Cardiac muscle cell (in vitro differentiated cells and primary cell): ENCODE measurements around the gene GPRASP3. TPM values are rescaled to one million over a fixed set of nuclear protein-coding genes. Genes with fewer than 3 reads are reported as not detected.

ENCODE experiments used
- DNase-seq, 2 donors: peaks; one replicate each; pipeline versions ENCODE4 v3.0.0 to v3.0.0-alpha.2; 2010 to 2017; ENCODE audit warnings: low read depth in 1 of 2, low spot score in 1 of 2
- H3K27ac ChIP-seq: fragments of 200-600 bp; sonication (generic); 2 replicates; pipeline ENCODE4 v1.5.1; 2016
- H3K27me3 ChIP-seq: fragments of 200-600 bp; sonication (generic); 2 replicates; pipeline ENCODE4 v1.6.0; 2016; ENCODE audit warnings: control low read depth
- H3K36me3 ChIP-seq: fragments of 200-600 bp; sonication (generic); 2 replicates; pipeline ENCODE4 v1.5.1; 2016; ENCODE audit warnings: control low read depth
- H3K4me1 ChIP-seq: fragments of 200-600 bp; sonication (generic); 2 replicates; pipeline ENCODE4 v1.8.1; 2017; ENCODE audit warnings: low read depth, mild to moderate bottlenecking, mixed run types
- H3K4me3 ChIP-seq: fragments of 200-600 bp; sonication (generic); 2 replicates; pipeline ENCODE4 v1.5.1; 2016; ENCODE audit warnings: mild to moderate bottlenecking
- H3K9me3 ChIP-seq: fragments of 200-600 bp; sonication (generic); 2 replicates; pipeline ENCODE4 v1.5.1; 2017; ENCODE audit warnings: low read depth, mild to moderate bottlenecking, control low read depth
- CTCF ChIP-seq: IDR thresholded peaks from 2 replicates; pipeline ENCODE4 v1.5.1; 2012; ENCODE audit warnings: low read depth, mild to moderate bottlenecking, low read length
- polyA plus RNA-seq: library from polyadenylated mRNA; unstranded; fragments of >200 nt; fragmentation: Nextera tagmentation; extraction: Ambion mirVana; gene quantifications from 2 replicates; pipeline ENCODE4 v1.2.1, GENCODE V29; 2016
- total RNA-seq: library from RNA; depleted of rRNA; stranded (reverse); fragments of >200 nt; gene quantifications from 2 replicates; pipeline ENCODE4 v1.2.3, GENCODE V29; 2016

Gene GPRASP3
- total and polyA plus RNA-seq, 2 experiments from 2014 or later, result 8.9 to 12.7 TPM

GRCh38 chrX:102765809-102766208 is 45.3 kb downstream of the GPRASP3 start:
- H3K27me3 ChIP-seq, result no peaks in the 10 kb centered on the region
- H3K36me3 ChIP-seq, result no peaks in the 10 kb centered on the region
- H3K4me3 ChIP-seq, result no peak overlapping the region
- H3K9me3 ChIP-seq, result no peaks in the 10 kb centered on the region
- no peaks in the 10 kb centered on the region for H3K4me1 ChIP-seq
- TF ChIP-seq CTCF, result no peak
- H3K27ac ChIP-seq, result no peak overlapping the region
- DNase-seq, result peak in 1 of 2 donors; percentile 77

GRCh38 chrX:102767287-102767686 is 46.7 kb downstream of the GPRASP3 start:
- H3K4me3 ChIP-seq, result no peak overlapping the region
- no peaks in the 10 kb centered on the region for H3K27me3 ChIP-seq
- H3K9me3 ChIP-seq, result no peaks in the 10 kb centered on the region
- no peak overlapping the region for H3K27ac ChIP-seq
- no peaks in the 10 kb centered on the region for H3K4me1 ChIP-seq
- no peak for TF ChIP-seq CTCF
- no peaks in the 10 kb centered on the region for H3K36me3 ChIP-seq
- DNase-seq, result no peak

GRCh38 chrX:102768987-102769761 is 48.6 kb downstream of the GPRASP3 start:
- no peak overlapping the region for H3K27ac ChIP-seq

More at GRCh38 chrX:102768987-102769761, 48.6 kb downstream of the GPRASP3 start:
- Histone ChIP-seq H3K36me3 (no peaks in the 10 kb centered on the region), H3K9me3 (no peaks in the 10 kb centered on the region), H3K4me1 (no peaks in the 10 kb centered on the region), H3K4me3 (peak overlapping the region; percentile 34), H3K27me3 (no peaks in the 10 kb centered on the region)
- peak; percentile 83 to 90 for DNase-seq
- no peak for TF ChIP-seq CTCF

Other genes with a start within 250 kb of the GPRASP3 start
- 0.24 TPM in 1 of 2 replicates, not detected in the other for gene TCP11X2, start 248.9 kb upstream of the GPRASP3 start, total RNA-seq
- not detected in 2 replicates for gene TCP11X2, start 248.9 kb upstream of the GPRASP3 start, polyA plus RNA-seq
- gene TMSB15A, start 204.0 kb upstream of the GPRASP3 start, total RNA-seq, result 3.8 and 13.2 TPM in 2 replicates
- 36.7 and 72.9 TPM in 2 replicates for gene TMSB15A, start 204.0 kb upstream of the GPRASP3 start, polyA plus RNA-seq
- 23.9 and 31.3 TPM in 2 replicates for gene ARMCX5, start 121.2 kb upstream of the GPRASP3 start, total RNA-seq
- 10.0 and 14.0 TPM in 2 replicates for gene ARMCX5, start 121.2 kb upstream of the GPRASP3 start, polyA plus RNA-seq
- gene GPRASP1, start 69.3 kb upstream of the GPRASP3 start, total RNA-seq, result 3.2 and 8.7 TPM in 2 replicates
- 4.2 and 9.3 TPM in 2 replicates for gene GPRASP1, start 69.3 kb upstream of the GPRASP3 start, polyA plus RNA-seq
- gene GPRASP2, start 8.3 kb upstream of the GPRASP3 start, total RNA-seq, result 36.7 and 42.7 TPM in 2 replicates
- gene GPRASP2, start 8.3 kb upstream of the GPRASP3 start, polyA plus RNA-seq, result 23.8 and 34.1 TPM in 2 replicates
- gene RAB40AL, start 216.5 kb downstream of the GPRASP3 start, total RNA-seq, result 0.48 and 0.99 TPM in 2 replicates
- gene RAB40AL, start 216.5 kb downstream of the GPRASP3 start, polyA plus RNA-seq, result 0.62 and 0.87 TPM in 2 replicates